NCI-H226 (cell line): ENCODE measurements around the gene PAEP.

Experiments used
- DNase-seq: peaks from one replicate; pipeline ENCODE4 v3.0.0-alpha.2; 2015

PAEP gene

DNA sequence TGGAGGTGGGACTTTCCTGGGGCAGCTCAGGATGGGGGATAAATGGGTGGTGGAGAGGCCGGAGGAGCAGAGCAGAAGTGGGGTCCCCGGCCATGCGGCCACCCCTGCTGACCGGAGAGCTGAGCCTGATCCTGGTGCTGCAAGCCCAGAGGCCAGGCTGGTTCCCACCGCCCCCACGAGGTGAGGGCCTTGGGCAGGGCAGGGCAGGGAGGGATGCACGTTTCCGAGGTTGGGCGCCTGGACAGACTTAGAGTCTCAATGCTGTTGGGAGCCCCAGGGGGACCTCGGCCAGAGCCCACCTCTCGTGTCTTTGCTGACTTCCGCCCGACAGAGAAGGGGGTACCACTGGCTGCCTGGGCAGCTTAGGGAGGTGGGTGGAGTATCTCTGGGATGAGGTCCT, 10.1 kb upstream of the PAEP start:
- no peak for DNase-seq

DNA sequence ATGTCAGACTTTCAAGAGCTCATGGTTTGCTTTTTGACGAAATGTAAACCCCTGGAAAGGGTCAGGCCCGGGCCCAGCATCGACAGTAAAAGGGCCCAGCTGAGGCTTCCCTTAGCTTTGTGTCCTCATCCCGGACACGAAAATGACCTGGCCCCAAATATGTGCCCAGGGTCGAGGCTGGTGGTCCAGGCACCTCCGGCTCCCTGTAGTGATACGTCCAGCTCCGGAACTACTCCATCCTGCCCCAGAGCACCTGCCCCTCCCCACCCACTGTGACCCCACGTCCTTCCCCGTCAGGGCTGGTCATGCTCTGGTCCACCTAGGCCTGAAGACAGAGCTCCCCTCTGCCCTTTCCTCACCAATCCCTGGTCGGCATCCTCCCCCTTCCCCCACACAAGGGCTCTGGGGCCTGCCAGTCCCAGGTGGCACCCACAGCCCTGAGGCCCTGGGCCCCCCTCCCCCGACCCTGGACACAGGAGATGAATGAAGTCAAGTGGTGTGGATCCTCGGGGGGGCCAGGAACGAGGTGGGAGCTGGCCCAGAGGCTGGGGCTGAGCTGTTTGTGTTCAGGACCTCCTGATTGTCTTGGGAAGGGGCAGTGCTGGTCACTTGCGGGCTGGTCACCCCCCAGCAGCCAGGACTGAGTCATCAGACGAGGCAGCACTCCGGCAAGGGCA, 9.4 kb upstream of the PAEP start:
- no peak for DNase-seq

DNA sequence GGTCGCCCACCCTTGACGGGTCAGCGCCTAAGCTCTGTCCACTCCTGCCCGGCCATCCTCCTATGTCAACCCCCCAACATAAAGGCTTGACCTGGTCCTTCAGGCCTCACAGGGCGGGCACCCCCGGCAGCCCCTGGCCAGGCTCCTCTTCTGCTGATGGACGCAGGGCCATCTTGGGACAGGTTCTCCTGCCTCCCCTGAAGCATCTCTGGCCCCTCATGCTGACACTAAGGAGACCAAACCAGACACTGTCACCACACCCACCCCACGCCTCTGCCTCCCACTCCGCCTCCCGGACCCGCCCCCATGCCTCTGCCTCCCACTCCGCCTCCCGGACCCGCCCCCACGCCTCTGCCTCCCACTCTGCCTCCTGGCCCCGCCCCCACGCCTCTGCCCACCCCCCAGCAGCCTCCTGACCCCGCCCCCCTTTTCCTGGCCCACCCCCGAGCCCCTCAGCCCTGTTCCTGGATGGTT, 8.8 kb upstream of the PAEP start:
- DNase-seq, result no peak

DNA sequence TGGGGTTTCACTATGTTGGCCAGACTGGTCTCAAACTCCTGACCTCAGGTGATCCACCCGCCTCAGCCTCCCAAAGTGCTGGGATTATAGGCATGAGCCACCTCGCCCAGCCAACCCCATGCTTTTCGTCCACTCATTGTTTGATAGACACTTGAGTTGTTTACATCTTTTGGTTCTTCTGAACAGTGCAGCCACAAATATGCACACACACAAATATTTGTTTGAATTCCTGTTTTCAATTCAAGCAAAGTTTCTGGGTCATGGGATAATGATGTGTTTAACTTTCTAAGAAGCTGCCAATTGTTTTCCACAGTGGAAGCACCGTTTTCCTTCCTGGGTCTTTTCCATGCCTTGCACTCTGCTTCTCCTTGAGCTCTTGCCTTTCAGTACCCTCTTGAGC, 6.8 kb upstream of the PAEP start:
- DNase-seq, result no peak

DNA sequence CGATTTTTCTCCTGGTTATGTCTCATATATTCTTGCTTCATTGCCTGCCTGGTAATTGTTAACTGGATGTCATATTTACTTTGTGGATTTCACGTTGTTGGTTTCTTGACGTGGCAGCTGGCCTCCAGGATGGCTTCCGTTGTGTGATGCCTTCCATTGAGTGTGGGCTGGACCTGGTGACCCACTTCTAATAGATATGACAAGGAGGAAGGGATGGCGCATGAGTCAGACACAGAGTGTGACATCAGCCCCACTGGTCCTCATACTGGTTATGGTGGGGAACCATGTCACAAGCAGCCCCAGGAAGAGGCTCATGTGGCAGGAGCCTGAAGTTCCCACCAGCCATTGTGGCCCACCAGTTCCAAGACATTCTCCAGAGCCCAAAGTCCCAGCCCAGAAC, 6.4 kb upstream of the PAEP start:
- no peak for DNase-seq

DNA sequence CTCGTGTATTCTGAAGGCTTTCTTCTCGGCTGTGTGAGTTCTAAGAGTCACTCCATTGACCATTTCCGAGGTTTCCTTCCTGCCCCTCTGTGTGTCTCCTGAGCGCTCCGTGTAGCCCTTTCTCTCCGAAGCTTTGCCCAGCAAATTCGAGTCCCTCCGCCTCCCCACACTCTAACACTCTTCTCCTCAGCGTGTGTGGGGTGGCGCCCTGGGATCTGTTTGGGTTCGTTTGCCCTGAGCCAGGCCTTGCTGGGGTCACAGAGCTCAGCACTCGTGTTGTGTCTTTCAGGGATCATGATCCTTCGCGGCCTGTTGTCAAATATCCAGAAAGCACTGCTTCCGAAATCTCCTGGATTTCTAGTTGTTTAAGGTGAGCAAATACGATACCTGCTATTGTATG, 5.6 kb upstream of the PAEP start:
- DNase-seq, result no peak

DNA sequence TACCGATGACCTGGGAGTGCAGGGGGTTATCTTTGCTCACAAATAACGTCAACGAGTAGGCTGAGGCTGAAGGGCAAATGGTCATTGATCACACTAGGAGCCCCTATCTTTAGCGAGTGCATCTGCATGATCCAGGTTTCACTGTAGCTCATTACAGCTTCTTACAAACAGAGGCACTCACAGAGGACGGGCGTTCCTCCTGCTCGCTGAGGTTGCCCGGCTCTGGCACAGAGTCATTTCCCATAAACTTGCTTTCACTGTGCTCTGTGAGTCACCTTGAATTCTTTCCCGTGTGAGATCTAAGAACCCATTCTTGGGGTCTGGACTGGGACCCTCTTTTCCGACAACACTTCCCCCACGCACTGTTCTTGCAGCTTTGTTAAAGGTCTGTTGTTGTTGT, 1.9 kb upstream of the PAEP start:
- DNase-seq, result peak; percentile 14

DNA sequence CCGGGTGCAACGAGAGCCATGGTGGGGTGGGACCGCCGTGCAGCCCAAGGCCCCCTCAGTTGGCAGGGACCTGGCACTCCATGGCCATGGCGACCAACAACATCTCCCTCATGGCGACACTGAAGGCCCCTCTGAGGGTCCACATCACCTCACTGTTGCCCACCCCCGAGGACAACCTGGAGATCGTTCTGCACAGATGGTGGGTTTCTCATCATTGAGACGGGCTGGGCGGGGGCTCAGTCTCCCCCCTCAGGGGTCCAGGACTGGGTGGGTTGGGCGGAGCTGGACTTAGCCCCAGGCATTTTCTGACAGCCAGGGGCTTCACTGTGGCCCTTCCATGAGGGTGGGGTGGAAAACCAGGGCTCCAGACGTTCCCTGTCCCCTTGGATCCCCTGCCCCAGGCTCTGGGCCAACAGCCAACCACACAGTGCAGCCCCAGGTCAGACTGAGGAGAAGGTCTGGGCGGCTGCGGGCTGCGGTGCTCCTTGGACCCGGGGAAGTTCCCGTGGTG, 734 bp downstream of the PAEP start:
- no peak for DNase-seq

DNA sequence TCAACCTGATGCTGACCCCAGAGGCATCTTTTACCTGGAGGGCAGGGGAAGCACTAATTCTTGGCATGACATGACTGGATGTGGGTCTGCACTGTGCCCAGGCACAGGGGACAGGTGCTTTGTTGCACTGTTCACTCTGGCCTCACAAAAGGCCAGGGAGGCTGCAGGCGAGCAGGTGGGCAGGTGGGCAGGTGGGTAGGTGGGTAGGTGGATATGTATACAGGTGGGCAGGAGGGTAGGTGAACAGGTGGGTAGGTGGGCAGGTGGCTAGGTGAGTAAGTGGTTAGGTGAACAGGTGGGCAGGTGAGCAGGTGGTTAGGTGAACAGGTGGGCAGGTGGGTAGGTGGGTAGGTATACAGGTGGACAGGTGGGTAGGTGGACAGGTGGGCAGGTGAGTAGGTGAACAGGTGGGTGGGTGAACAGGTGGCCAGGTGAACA, 1.5 kb downstream of the PAEP start:
- no peak for DNase-seq

DNA sequence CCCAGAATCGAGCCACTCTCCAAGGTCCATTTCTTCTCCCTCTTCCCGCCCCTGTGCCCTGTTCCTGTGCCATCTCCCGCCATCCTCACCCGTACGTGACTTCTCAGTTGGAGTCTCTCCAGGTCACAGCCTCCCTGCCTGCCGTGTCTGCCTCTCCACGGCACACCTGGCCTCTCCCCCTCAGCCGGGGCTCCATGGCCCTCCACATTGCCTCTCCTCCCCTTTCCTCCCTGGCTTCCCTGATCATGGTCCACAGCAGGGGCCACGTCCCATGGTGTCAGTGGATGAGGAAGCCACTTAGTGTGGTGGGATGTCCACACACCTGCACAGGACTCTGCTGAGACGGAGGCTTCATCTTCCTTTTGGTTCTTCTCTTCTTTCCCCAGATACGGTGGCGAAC, 2.3 kb downstream of the PAEP start:
- DNase-seq, result no peak

DNA sequence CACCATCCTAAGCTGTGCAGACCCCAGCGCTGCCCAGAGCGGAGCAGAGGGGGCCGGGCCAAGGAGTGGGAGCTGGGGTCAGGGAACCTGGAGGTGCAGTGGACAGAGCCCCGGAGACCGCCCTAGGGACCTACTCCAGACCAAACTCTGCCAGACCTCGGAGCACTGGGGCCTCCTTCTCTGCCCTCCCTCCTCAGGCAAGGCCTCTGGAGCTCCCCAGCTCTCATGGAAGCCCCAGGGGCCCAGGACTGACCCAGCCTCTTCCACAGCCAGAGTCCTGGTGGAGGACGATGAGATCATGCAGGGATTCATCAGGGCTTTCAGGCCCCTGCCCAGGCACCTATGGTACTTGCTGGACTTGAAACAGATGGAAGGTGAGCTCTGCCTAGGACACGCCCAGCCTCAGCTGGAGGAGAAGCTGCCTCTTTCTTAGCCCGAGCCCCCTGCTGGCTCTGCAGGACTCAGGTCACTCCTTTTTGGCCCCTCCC, 3.6 kb downstream of the PAEP start:
- DNase-seq, result no peak

DNA sequence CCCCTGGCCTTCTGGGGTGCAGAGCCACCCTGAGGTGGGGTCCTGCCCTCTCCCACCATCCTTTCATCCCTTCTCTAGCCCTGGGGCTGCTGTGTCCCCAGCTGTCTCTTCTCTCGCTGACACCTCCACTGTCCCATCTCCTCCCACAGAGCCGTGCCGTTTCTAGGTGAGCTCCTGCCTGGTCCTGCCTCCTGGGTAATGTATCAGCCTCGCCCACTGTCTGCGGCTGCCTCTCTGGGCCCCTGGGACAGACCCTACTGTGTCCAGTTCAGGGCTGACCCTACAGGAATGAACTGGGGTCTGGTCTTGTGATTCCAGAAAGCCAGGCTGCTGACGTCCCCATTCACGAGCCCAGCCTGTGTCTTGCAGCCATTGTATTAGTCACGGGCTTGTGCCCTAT, 4.1 kb downstream of the PAEP start:
- DNase-seq, result no peak

DNA sequence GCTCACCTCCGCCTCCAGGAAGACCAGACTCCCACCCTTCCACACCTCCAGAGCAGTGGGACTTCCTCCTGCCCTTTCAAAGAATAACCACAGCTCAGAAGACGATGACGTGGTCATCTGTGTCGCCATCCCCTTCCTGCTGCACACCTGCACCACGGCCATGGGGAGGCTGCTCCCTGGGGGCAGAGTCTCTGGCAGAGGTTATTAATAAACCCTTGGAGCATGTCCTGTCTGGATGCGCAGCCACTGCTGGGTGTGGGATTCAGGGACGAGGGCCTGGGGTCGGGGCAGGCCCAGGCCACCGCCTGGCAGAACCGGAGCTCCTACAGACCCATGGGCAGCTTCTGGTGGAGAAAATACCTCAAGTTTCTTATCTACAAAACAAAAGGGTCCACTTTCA, 5.0 kb downstream of the PAEP start:
- no peak for DNase-seq

DNA sequence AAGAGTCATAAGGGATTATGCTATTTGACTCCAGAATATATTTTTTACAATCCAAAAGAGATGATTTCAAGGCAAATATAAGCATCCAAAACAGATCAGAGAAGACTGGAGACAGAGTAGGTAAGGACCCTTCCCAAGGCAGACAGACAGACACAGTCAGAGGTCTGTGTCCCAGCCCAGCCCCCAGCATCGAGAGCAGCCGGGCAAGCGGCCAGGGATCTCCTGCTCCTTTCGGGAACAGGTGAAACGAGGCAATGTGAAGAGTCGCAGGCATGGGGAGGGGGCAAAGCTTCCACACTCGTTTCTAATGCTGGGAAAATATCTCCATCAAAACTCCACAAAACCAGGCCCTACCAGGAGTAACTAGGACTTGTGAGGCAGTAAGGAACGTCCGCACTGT, 5.8 kb downstream of the PAEP start:
- no peak for DNase-seq

DNA sequence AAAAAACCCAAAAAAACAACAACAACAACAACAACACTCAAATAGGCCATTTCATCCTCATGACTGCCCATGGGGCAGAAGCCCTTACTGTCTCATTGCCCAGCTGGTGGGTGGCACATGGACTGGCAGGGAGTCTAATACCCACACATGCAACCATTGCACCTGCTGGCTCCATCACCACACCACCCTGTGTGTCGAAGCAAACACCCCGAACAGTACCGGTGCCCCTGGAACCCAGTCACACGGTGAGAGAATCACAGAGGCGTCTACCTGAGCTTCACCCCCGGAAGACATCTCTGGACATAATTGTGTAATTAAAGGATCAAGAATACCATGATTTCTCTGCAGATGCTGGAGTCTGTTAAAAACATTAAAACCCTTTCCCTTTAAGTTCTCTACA, 6.5 kb downstream of the PAEP start:
- DNase-seq, result no peak

DNA sequence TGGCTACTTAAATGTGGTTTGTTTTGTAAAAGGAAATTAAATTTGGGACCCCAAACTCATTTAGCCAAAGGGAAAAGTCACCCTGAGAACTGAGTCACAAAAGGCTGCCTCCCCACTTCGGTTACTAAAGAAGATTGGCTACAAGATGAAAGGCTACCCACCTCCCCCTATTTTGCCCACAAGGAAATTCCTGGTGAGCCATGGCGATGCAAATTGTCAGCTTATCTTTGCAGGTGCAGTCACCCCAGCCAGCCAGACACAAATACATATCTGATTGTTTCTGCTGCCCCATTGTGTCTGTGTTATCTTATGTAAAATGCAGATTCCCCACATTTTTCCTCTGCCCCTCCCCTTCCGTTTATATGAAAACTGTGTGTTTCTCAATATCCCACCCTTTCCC, 8.9 kb downstream of the PAEP start:
- DNase-seq, result no peak

DNA sequence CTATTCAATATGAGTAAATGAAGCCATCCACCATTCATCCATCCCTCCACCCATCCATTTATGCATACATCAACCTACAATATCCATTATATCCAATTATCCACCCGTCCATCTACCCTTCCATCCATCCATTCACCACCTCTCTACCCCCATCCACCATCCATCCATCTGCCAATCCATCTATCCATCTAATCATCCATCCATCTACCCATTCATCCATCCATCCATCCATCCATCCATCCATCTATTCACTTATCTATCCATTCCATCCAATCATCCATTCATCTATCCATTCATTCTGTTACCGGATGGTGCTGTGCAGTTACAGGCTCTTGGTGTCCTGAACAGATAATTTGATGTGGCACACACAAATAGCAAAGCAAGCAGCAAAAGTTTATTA, 10.7 kb downstream of the PAEP start:
- DNase-seq, result no peak

DNA sequence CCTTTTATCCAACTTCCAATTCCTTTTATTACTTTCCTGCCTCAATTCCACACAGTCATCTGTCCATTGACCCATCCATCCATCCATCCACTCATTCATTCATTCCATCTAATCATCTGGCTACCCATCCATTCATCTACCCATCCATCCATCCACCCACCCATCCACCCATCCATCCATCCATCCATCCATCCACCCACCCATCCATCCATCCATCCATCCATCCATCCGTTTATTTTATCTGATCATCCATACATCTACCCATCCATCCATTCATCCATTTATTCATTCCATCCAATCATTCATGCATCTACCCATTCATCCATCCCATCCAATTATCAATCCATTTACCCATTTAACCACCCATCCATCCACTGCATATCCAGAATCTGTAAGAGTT, 11.6 kb downstream of the PAEP start:
- no peak for DNase-seq

DNA sequence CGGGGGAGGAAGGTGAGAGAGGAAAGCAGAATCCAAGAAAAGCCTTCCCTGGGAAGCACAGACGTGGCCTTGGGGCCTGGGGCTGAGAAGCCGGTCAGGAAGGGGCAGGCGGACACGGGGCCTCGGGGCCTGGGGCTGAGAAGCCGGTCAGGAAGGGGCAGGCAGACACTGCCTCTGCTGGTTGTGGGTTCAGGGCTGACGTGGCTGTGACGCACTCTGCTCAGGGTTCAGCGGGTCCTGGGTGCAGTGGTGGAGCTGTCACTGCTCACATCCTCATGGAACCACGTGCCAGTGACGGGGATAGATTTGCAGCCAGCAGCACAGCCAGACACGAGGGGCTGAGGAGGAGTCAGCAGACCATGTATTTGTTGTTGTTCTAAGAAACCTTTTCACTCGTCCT, 12.8 kb downstream of the PAEP start:
- no peak for DNase-seq

DNA sequence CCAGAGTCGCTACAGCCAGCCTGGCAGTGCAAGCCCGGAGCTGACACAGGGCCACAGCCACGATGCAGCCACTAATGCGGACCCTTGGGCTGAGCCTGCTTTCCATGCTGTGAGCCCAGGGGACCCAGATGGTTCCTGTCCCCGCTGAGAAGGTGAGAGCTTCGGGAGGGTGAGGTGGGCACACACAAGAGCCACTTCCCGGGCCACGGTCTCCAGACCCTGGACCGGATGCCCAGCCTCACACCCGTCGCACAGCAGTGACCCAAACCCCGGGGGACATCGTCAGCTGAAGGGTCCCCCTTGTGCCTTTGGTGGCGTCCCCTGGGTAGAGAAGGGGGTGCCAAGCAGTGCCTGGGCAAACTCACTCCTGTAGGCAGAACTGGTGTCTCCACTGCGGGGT, 13.4 kb downstream of the PAEP start:
- DNase-seq, result no peak

DNA sequence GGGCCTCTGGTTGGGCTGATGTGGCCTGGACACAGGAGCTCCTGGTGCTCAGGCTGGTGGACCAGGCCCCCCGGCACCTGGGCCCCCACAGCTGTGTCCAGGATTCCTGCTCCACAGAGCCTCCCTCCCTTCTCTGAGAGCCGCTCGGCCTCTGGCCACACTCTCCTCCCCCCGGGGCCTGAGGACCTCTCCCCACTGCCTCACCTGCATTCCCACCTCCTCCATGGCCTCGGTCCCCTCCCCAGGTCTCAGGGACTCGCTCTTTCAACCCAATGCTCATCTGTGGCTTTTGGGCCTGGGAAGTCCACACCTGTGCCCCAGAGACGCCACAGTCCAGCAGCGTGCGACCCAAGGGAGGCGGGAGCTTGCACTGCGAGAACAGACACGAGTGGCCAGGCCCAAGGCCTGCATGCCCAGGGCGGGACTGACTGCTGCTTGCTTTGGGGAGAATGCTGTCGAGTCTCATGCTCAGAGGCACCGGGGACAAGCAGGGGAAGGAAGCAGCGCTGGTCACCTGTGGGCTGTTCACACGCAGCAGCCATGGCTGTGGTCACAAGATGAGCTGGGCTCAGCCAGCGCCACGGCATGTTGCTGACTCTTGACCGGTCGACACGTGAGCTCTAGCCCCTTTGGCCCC, 14.6 kb downstream of the PAEP start:
- no peak for DNase-seq

DNA sequence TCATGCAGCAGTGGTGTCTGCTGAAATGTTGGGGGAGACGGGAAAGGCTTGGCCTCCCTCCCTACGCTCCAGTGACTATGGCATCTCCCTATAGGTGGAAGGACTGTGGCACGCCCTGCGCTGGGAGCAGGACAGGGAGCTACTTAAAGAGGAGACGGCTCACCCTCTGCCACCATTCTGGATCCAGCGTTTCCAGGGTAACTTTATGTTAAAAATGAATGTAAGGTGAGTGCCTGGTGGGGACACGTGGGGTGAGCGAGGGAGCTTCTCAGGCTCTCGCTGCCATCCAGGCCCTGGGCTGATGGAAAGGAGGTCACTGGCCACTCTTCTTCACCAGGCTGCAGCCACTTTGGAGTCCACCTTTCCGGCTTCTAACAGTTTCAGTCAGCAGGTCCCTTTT, 15.7 kb downstream of the PAEP start:
- no peak for DNase-seq

DNA sequence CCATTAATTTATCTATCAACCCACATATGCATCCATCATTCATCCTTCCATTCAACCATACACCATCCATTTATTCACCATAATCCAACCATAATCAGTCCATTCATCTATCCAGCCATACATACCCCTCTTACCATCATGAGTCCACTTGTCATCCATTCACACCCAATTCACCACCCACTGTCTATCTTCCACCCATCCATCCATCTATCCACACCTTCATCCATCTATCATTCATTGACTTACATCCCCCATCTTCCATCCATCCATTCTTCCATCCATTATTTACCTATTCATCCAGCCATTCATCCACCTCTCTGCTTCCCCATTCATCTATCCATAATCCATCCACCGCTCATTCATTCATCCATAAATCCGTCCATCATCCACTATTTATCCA, 17.8 kb downstream of the PAEP start:
- DNase-seq, result no peak

DNA sequence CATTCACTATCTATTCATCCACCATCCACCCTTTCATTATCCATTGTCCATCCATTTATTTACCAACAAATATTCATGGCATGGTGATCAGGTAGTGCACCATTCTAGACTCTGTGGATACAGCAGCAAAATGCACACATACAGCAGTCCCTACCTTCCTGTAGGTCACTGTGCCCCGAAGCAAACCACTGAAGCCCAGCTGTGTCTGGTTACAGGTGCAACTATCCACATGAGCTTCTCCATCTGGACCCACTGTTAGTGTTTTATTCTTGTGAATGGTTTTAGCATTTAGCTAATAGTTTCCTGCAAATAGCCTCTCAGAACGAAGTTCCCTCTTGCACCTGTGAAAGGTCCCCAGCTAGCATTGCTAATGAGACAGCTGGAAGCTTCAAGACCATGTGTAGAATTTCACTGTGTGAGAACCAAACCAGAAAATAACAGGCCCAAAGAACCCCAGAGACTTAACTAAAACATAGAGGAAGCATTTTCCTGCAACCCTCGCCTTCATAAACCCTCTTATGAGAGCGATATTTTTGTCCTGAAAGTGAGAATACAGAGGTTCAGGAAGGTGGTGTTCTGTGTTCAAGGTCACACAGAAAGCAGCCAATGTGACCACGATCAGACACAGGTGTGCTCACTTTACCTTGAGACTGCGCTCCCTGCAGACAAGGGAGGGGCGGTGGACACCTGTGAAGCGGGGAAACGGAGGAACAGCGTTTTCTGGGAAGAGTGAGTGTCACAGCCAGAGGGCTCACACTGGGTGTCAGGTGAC, 18.5 kb downstream of the PAEP start:
- DNase-seq, result no peak
